HepG2 (cell line): Measurements from ENCODE around the gene DHRS13. TPM values are rescaled to one million over a fixed set of nuclear protein-coding genes. Genes with fewer than 3 reads are reported as not detected.

Experiments
- ATAC-seq: fragments of 200-7000 bp; cut with Tn5 transposase; 3 replicates; pipeline ENCODE4 v1.9.1; 2020; ENCODE audit warnings: mild to moderate bottlenecking, moderate library complexity
- BruUV-seq: library from RNA; stranded (reverse); fragments of 400-500 nt; replicated peaks from 2 replicates; lab custom pipeline; 2021; lab: Mats Ljungman, UMichigan
- CTCF ChIA-PET: fragments of 300-600 bp; formaldehyde crosslinking; extraction: SDS; loops from one replicate; lab custom pipeline; 2021; ENCODE audit warnings: low total read pairs, inconsistent platforms, low intra/inter-chr PET ratio; lab: Yijun Ruan, JAX
- POLR2A ChIA-PET: fragments of 350-600 bp; sonication (Branson Sonifier 250); formaldehyde crosslinking; loops from one replicate; lab custom pipeline; 2020; ENCODE audit warnings: antibody characterized with exemption, inconsistent platforms; lab: Yijun Ruan, JAX
- DNase-seq: peaks from one replicate; pipeline ENCODE4 v3.0.0-alpha.2; 2015; ENCODE audit warnings: low spot score
- FAIRE-seq: peaks from 3 replicates; lab custom pipeline; 2011; peaks lifted over from hg19 to GRCh38; lab: Jason Lieb, UNC
- H2AFZ ChIP-seq: one replicate; pipeline ENCODE4 v1.6.1; 2011; ENCODE audit warnings: low read length, inconsistent platforms
- H3K27ac ChIP-seq: fragments of 300-600 bp; 3 replicates; pipeline ENCODE4 v1.8.0; 2011; ENCODE audit warnings: mixed run types, mild to moderate bottlenecking, mixed read lengths, low read length, inconsistent platforms; ENCODE audit not compliant: insufficient read depth; ENCODE audit errors: extremely low read length
- H3K27me3 ChIP-seq, 2 experiments: fragments of 200-600 bp in 1 of 2; 2 replicates in 1 of 2; 3 replicates in 1 of 2; pipeline versions ENCODE4 v1.6.0 to v1.8.0; 2011; ENCODE audit warnings: low read length in 2 of 2, mild to moderate bottlenecking in 2 of 2, moderate library complexity in 2 of 2, inconsistent platforms in 1 of 2; ENCODE audit not compliant: insufficient read depth in 2 of 2, control insufficient read depth in 1 of 2
- H3K36me3 ChIP-seq, 2 experiments: fragments of 200-600 bp in 1 of 2; replicated peaks in 1 of 2; 2 replicates in 1 of 2; 3 replicates in 1 of 2; pipeline versions ENCODE4 v1.5.1 to v1.8.0; 2011; ENCODE audit warnings: low read length in 2 of 2, inconsistent platforms in 1 of 2; ENCODE audit not compliant: insufficient read depth in 2 of 2, control insufficient read depth in 1 of 2
- H3K4me1 ChIP-seq: 2 replicates; pipeline ENCODE4 v1.5.1; 2012; ENCODE audit warnings: low read length, inconsistent platforms; ENCODE audit not compliant: insufficient read depth
- H3K4me2 ChIP-seq: 2 replicates; pipeline ENCODE4 v1.6.0; 2011; ENCODE audit warnings: low read depth, low read length, inconsistent platforms
- H3K4me3 ChIP-seq, 3 experiments: fragments of 200-600 bp in 1 of 3; sonication (generic), shearing (Covaris generic) in 1 of 3; replicated peaks in 1 of 3; 2 replicates each; pipeline ENCODE4 v1.5.1; 2011 to 2016; ENCODE audit warnings: low read length in 3 of 3, inconsistent platforms in 2 of 3, low read depth in 2 of 3, mild to moderate bottlenecking in 2 of 3, control low read depth in 1 of 3, mixed read lengths in 1 of 3; ENCODE audit not compliant: insufficient read depth in 1 of 3
- H3K79me2 ChIP-seq: one replicate; pipeline ENCODE4 v1.6.1; 2011; ENCODE audit warnings: low read length, inconsistent platforms; ENCODE audit not compliant: insufficient read depth
- H3K9ac ChIP-seq: 2 replicates; pipeline ENCODE4 v1.6.0; 2011; ENCODE audit warnings: mild to moderate bottlenecking, low read depth, low read length, inconsistent platforms; ENCODE audit not compliant: insufficient read depth
- H3K9me3 ChIP-seq: 2 replicates; pipeline ENCODE4 v1.5.1; 2012; ENCODE audit warnings: mild to moderate bottlenecking, low read length
- H4K20me1 ChIP-seq: 2 replicates; pipeline ENCODE4 v1.6.0; 2011; ENCODE audit warnings: inconsistent platforms, mild to moderate bottlenecking, low read length, moderate library complexity; ENCODE audit not compliant: insufficient read depth
- ETV5 ChIP-seq: IDR thresholded peaks from 2 replicates; pipeline ENCODE4 v1.6.1; 2018; ENCODE audit warnings: missing biosample characterization, missing genetic modification reagents, inconsistent platforms, borderline replicate concordance
- FOSL2 ChIP-seq: sonication (generic); formaldehyde crosslinking; IDR thresholded peaks from 2 replicates; pipeline ENCODE4 v1.4.0; 2020; ENCODE audit warnings: missing genetic modification reagents
- HDAC2 ChIP-seq: sonication (generic); formaldehyde crosslinking; IDR thresholded peaks from 2 replicates; pipeline ENCODE4 v1.4.0; 2020; ENCODE audit warnings: missing genetic modification reagents
- RORA ChIP-seq: sonication (generic); formaldehyde crosslinking; IDR thresholded peaks from 2 replicates; pipeline ENCODE4 v1.5.0; 2020; ENCODE audit warnings: mild to moderate bottlenecking, missing genetic modification reagents, moderate library complexity
- SAP130 ChIP-seq: IDR thresholded peaks from 2 replicates; pipeline ENCODE4 v1.6.1; 2016; ENCODE audit warnings: low read depth
- USF2 ChIP-seq, 2 experiments: sonication (generic) in 1 of 2; formaldehyde crosslinking in 1 of 2; IDR thresholded peaks; 2 replicates each; pipeline versions ENCODE4 v1.5.1 to v1.6.1; 2011 to 2020; ENCODE audit warnings: borderline replicate concordance in 1 of 2, low read depth in 1 of 2, low read length in 1 of 2, mild to moderate bottlenecking in 1 of 2, missing genetic modification reagents in 1 of 2, moderate library complexity in 1 of 2
- ZFYVE20 ChIP-seq: sonication (generic); formaldehyde crosslinking; IDR thresholded peaks from 2 replicates; pipeline ENCODE4 v1.8.0; 2023; ENCODE audit warnings: low read depth, mild to moderate bottlenecking, moderate library complexity, missing genetic modification reagents, borderline replicate concordance
- ZNF446 ChIP-seq: sonication (generic); formaldehyde crosslinking; IDR thresholded peaks from 2 replicates; pipeline ENCODE4 v1.5.0; 2020; ENCODE audit warnings: mild to moderate bottlenecking, missing genetic modification reagents
- ZNF567 ChIP-seq: sonication (generic); formaldehyde crosslinking; IDR thresholded peaks from 2 replicates; pipeline ENCODE4 v1.8.1; 2023; ENCODE audit warnings: mild to moderate bottlenecking, missing genetic modification reagents, borderline replicate concordance
- ZNF770 ChIP-seq: sonication (generic); formaldehyde crosslinking; IDR thresholded peaks from 2 replicates; pipeline ENCODE4 v1.5.0; 2020; ENCODE audit warnings: mild to moderate bottlenecking, missing genetic modification reagents
- ZNF878 ChIP-seq: sonication (generic); formaldehyde crosslinking; IDR thresholded peaks from 2 replicates; pipeline ENCODE4 v1.8.1; 2023; ENCODE audit warnings: mild to moderate bottlenecking, missing genetic modification reagents, moderate library complexity
- WGBS: methylation state at CpG from one replicate; pipeline ENCODE4 v1.1.6; 2017; ENCODE audit warnings: low lambda C conversion rate; 5-methylcytosine and 5-hydroxymethylcytosine counted together
- in situ Hi-C: cut with HindIII; loops from 2 replicates; pipeline ENCODE4 v1.10.0; 2017; ENCODE audit warnings: low pct_unique_long_range_greater_than_20kb; ENCODE audit not compliant: extremely low pct_ligation_motif_present
- intact Hi-C: fragments of 100-400 bp; cut with micrococcal nuclease; formaldehyde crosslinking; loops from one replicate; pipeline ENCODE4 v1.10.0; 2022; ENCODE audit not compliant: unreplicated experiment
- polyA plus RNA-seq, 8 experiments: library from polyadenylated mRNA; depleted of rRNA in 3 of 8; stranded (reverse) in 7 of 8; unstranded in 1 of 8; fragments of >200 nt; fragmentation: Illumina TruSeq in 4 of 8; extraction: Trizol in 4 of 8; gene quantifications; 2 replicates each; pipeline versions ENCODE4 v1.2.1 to v1.2.3, GENCODE V29; 2011 to 2016; ENCODE audit warnings: low read depth in 4 of 8, missing spikeins in 1 of 8, mixed read lengths in 1 of 8; ENCODE audit not compliant: insufficient read depth in 1 of 8
- total RNA-seq, 5 experiments: library from RNA; depleted of rRNA; stranded (reverse); fragments of >200 nt; fragmentation: Illumina TruSeq; extraction: Trizol; gene quantifications; 2 replicates each; pipeline ENCODE4 v1.2.3, GENCODE V29; 2016; ENCODE audit warnings: low read depth in 1 of 5

DHRS13 gene
- total and polyA plus RNA-seq, 2 of the 13 experiments (the other 11 are each of a cell fraction or from before 2014, with no cell fraction given) = 11.8 to 12.6 TPM

- Histone ChIP-seq H3K9ac (peak overlapping the region; percentile 4; the same call in 1 of the 2 replicates), H3K4me2 (peak overlapping the region; percentile 51), H2AFZ (no peak overlapping the region), H3K27ac (no peak overlapping the region), H3K9me3 (no peaks in the 10 kb centered on the region), H3K4me1 (peaks cover 33% of the 10 kb centered on the region), H3K4me3 (no peak overlapping the region), H4K20me1 (no peaks in the 10 kb centered on the region), H3K27me3 (no peaks in the 10 kb centered on the region), H3K36me3 (no peaks in the 10 kb centered on the region), H3K79me2 (no peaks in the 10 kb centered on the region)
- intact Hi-C loops (no loop called here), in situ Hi-C loops (no loop called here)
- ChIA-PET POLR2A (interaction anchor here (1.4 to 1.5 kb wide), 2 partner anchors 12 to 58 kb away, joined by 3 to 8 read pairs; partner anchors contain the start of gene ERAL1), CTCF (no interaction called here)
- no TSS peak for BruUV-seq
- no peak for FAIRE-seq
- DNase-seq = no peak
- TF ChIP-seq ZFYVE20 (CRISPR knock-in tag) = no peak
- TF ChIP-seq USF2 (IDR thresholded peaks at IDR 0.05; ENCODE audit: low read depth, low read length) = no peak
- TF ChIP-seq USF2 (CRISPR knock-in tag; IDR thresholded peaks at IDR 0.05; ENCODE audit: borderline replicate concordance) = 0 out of 2 replicates have a peak, but pooled peaks have one; percentile 18
- no peak for TF ChIP-seq ZNF446
- TF ChIP-seq ZNF878 = no peak
- peak; percentile 24; the same call in 1 of the 2 replicates for TF ChIP-seq FOSL2
- no peak for TF ChIP-seq ETV5
- no peak for TF ChIP-seq ZNF770 (CRISPR knock-in tag)
- no peak for TF ChIP-seq HDAC2 (CRISPR knock-in tag)
- TF ChIP-seq ZNF567 (CRISPR knock-in tag) = no peak
- no peak for TF ChIP-seq SAP130 (CRISPR knock-in tag)
- no peak for TF ChIP-seq RORA (CRISPR knock-in tag)
- peak; percentile 31 for ATAC-seq
- 86% methylated on average over 11 of the region's 13 CpGs for WGBS
Observed at GRCh38 chr17:28865946-28866752, 36.7 kb downstream of the DHRS13 start.
